Right lobe of liver (tissue), 6 donors: ENCODE measurements around the gene BIN1. TPM values are rescaled to one million over a fixed set of nuclear protein-coding genes. Genes with fewer than 3 reads are reported as not detected.

Experiments used
- ATAC-seq, 4 donors: fragments of 200-7000 bp; cut with Tn5 transposase; one replicate each; pipeline ENCODE4 v1.9.1; 2020; ENCODE audit warnings: mild to moderate bottlenecking in 4 of 4, moderate library complexity in 4 of 4
- DNase-seq, 3 donors: peaks; one replicate each; pipeline ENCODE4 v3.0.0-alpha.2; 2020
- H3K27ac ChIP-seq, 3 donors: fragments of 200-600 bp; one replicate each; pipeline ENCODE4 v1.8.0; 2022
- H3K27me3 ChIP-seq, 2 donors: fragments of 200-600 bp; one replicate each; pipeline ENCODE4 v1.8.0; 2022
- H3K36me3 ChIP-seq, 4 donors: fragments of 200-600 bp; sonication (generic) in 1 of 4; one replicate each; pipeline versions ENCODE4 v1.5.1 to v1.8.0; 2017 to 2022; ENCODE audit warnings: control low read depth in 1 of 4
- H3K4me1 ChIP-seq, 4 donors: fragments of 200-600 bp; sonication (generic) in 1 of 4; one replicate each; pipeline versions ENCODE4 v1.5.1 to v1.8.0; 2017 to 2022; ENCODE audit warnings: control low read depth in 1 of 4
- H3K4me3 ChIP-seq, 3 donors: fragments of 200-600 bp; one replicate each; pipeline ENCODE4 v1.8.0; 2022
- H3K9me3 ChIP-seq, 4 donors: fragments of 200-600 bp; sonication (generic) in 1 of 4; one replicate each; pipeline versions ENCODE4 v1.5.1 to v1.8.0; 2017 to 2022; ENCODE audit warnings: control low read depth in 1 of 4
- CTCF ChIP-seq, 4 donors: fragments of 200-600 bp in 3 of 4; fragments of 450-650 bp in 1 of 4; IDR thresholded peaks; one replicate each; pipeline versions ENCODE4 v1.5.1 to v1.8.0; 2016 to 2022; ENCODE audit warnings: antibody characterized with exemption in 4 of 4, mild to moderate bottlenecking in 2 of 4
- POLR2A ChIP-seq: fragments of 450-650 bp; IDR thresholded peaks from one replicate; pipeline ENCODE4 v1.6.1; 2017; ENCODE audit warnings: antibody characterized with exemption, mild to moderate bottlenecking
- WGBS: methylation state at CpG from one replicate; pipeline ENCODE4 v1.1.6; 2018; ENCODE audit warnings: low coverage, low lambda C conversion rate; ENCODE audit not compliant: insufficient coverage; ENCODE audit errors: missing lambda C conversion rate; 5-methylcytosine and 5-hydroxymethylcytosine counted together
- intact Hi-C, 2 donors: fragments of 100-400 bp; cut with DNase I; formaldehyde crosslinking; loops; one replicate each; pipeline versions ENCODE4 v1.11.2 to v1.14.1; 2022
- total RNA-seq, 6 experiments: library from RNA; depleted of rRNA in 2 of 6; stranded (reverse); fragments of >200 nt in 2 of 6; fragmentation: NEBNext Ultra II Directional in 3 of 6; extraction: Animal tissue kit (Norgen Biotek cat#: 25700) in 3 of 6; gene quantifications; one replicate each; pipeline versions ENCODE4 v1.1.0 to v1.2.4, GENCODE V29; 2016 to 2023
- donor health status: DM: no; HTN: yes; CAD: no.
- donor health status: DM: no; HTN: no; CAD: no.
- donor health status: DM: no; HTN: no; CAD: no.
- donor health status: DM: no; HTN: yes; CAD: no.
- donor health status: DM: no; HTN: yes; CAD: no.

Gene BIN1
- total RNA-seq, 6 experiments from 2014 or later = 20.4 to 30.8 (median 26.3) TPM

- Histone ChIP-seq H3K4me3 (no peak overlapping the region), H3K27ac (no peak overlapping the region), H3K36me3 (no peaks in the 10 kb centered on the region), H3K27me3 (no peaks in the 10 kb centered on the region), H3K9me3 (no peaks in the 10 kb centered on the region), H3K4me1 (peaks cover 0 to 18% (median 6%) of the 10 kb centered on the region in 4 donors)
- 88% methylated on average over 1 of the region's 5 CpGs for WGBS
- ATAC-seq = no peak
- no peak for TF ChIP-seq POLR2A
- TF ChIP-seq CTCF (IDR thresholded peaks at IDR 0.05) = no peak
- intact Hi-C loops = no loop called here
- no peak for DNase-seq
Measured at GRCh38 chr2:127118038-127118437, 11.1 kb upstream of the BIN1 start.

GRCh38 chr2:127117603-127118002, 10.6 kb upstream of the BIN1 start:
- Histone ChIP-seq H3K9me3 (no peaks in the 10 kb centered on the region), H3K4me1 (peaks cover 0 to 18% (median 6%) of the 10 kb centered on the region in 4 donors), H3K36me3 (no peaks in the 10 kb centered on the region), H3K4me3 (no peak overlapping the region), H3K27ac (no peak overlapping the region), H3K27me3 (no peaks in the 10 kb centered on the region)
- DNase-seq = no peak
- intact Hi-C loops = no loop called here
- ATAC-seq = no peak
- 86% methylated on average over 1 of the region's 9 CpGs for WGBS
- TF ChIP-seq POLR2A = no peak

GRCh38 chr2:127115471-127116199, 8.7 kb upstream of the BIN1 start:
- intact Hi-C loops = no loop called here
- Histone ChIP-seq H3K36me3 (no peaks in the 10 kb centered on the region), H3K27ac (peak overlapping the region; percentile 13 to 61 (median 47)), H3K9me3 (no peaks in the 10 kb centered on the region), H3K27me3 (no peaks in the 10 kb centered on the region), H3K4me1 (peaks cover 0 to 21% (median 6%) of the 10 kb centered on the region in 4 donors), H3K4me3 (no peak overlapping the region)
- ATAC-seq (peak; percentile 81 to 90 (median 89)), DNase-seq (peak in 2 of 3 donors; percentile 62 to 71)
- TF ChIP-seq POLR2A = no peak
- TF ChIP-seq CTCF (IDR thresholded peaks at IDR 0.05) = no peak
- WGBS = 31% methylated on average over 11 of the region's 11 CpGs

- Histone ChIP-seq H3K4me1 (peaks cover 0 to 21% (median 3%) of the 10 kb centered on the region in 4 donors), H3K36me3 (no peaks in the 10 kb centered on the region), H3K27ac (no peak overlapping the region), H3K27me3 (no peaks in the 10 kb centered on the region), H3K4me3 (no peak overlapping the region), H3K9me3 (no peaks in the 10 kb centered on the region)
- WGBS = 35% methylated on average over 6 of the region's 6 CpGs
- no peak for TF ChIP-seq CTCF (IDR thresholded peaks at IDR 0.05)
- no peak for TF ChIP-seq POLR2A
- ATAC-seq (no peak), DNase-seq (no peak)
- intact Hi-C loops = no loop called here
Measured at GRCh38 chr2:127110985-127111384, 4.0 kb upstream of the BIN1 start.

- Histone ChIP-seq H3K4me3 (peak overlapping the region in 1 of 3 donors; percentile 93), H3K36me3 (no peaks in the 10 kb centered on the region), H3K9me3 (no peaks in the 10 kb centered on the region), H3K27me3 (no peaks in the 10 kb centered on the region), H3K27ac (peak overlapping the region in 1 of 3 donors; percentile 64), H3K4me1 (peaks cover 0 to 19% (median 0%) of the 10 kb centered on the region in 4 donors)
- DNase-seq (no peak), ATAC-seq (no peak)
- intact Hi-C loops = no loop called here
- 98% methylated on average over 5 of the region's 11 CpGs for WGBS
- no peak for TF ChIP-seq CTCF (IDR thresholded peaks at IDR 0.05)
- no peak for TF ChIP-seq POLR2A
Measured at GRCh38 chr2:127108090-127108523, 1.2 kb upstream of the BIN1 start.
